Femur (tissue), 1 donor: Measurements from ENCODE around the gene ITM2B.
A peak's percentile ranks its signal among the peaks of the same experiment; 100 is the strongest.

Source experiments
- DNase-seq: peaks from one replicate; pipeline ENCODE4 v3.0.0-alpha.2; 2017

Gene ITM2B

GRCh38 chr13:48316826-48317510 is 84.0 kb downstream of the ITM2B start:
- no peak for DNase-seq

- DNase-seq: peak; percentile 30
Observed at GRCh38 chr13:48317511-48318376, 84.7 kb downstream of the ITM2B start.

GRCh38 chr13:48318377-48318811 is 85.4 kb downstream of the ITM2B start:
- peak; percentile 26 for DNase-seq

- peak; percentile 57 for DNase-seq
Observed at GRCh38 chr13:48318821-48319511, 86.0 kb downstream of the ITM2B start.
